IMR-90 (cell line): ENCODE data around the gene IRF4. TPM values are rescaled to one million over a fixed set of nuclear protein-coding genes. Genes with fewer than 3 reads are reported as not detected.

Source experiments
- polyA plus RNA-seq, 3 experiments: library from polyadenylated mRNA; depleted of rRNA; stranded (reverse); fragments of >200 nt; gene quantifications; 2 replicates each; pipeline ENCODE4 v1.2.3, GENCODE V29; 2012; ENCODE audit warnings: low replicate concordance in 1 of 3
- total RNA-seq: library from RNA; depleted of rRNA; stranded (reverse); fragments of >200 nt; gene quantifications from 2 replicates; pipeline ENCODE4 v1.2.3, GENCODE V29; 2012; rRNA removed

IRF4 gene
- total and polyA plus RNA-seq, 2 of the 4 experiments (the other 2 are of a cell fraction) = not detected

Other genes starting within 250 kb of the IRF4 start
- gene DUSP22, start 99.3 kb upstream of the IRF4 start, total RNA-seq = 6.9 and 8.2 TPM in 2 replicates
- 5.5 and 7.1 TPM in 2 replicates for gene DUSP22, start 99.3 kb upstream of the IRF4 start, polyA plus RNA-seq (2012; rRNA removed)